ENCODE data around the gene DLGAP1.

DLGAP1 gene

GRCh38 chr18:3645384-3646156, 809.5 kb downstream of the DLGAP1 start:
- intact Hi-C loops (cut with micrococcal nuclease), result no loop called here
- peaks cover 15% of the 10 kb centered on the region for H3K4me1 Mint-ChIP-seq (ENCODE audit: low read depth)
- no peaks in the 10 kb centered on the region for H3K36me3 Mint-ChIP-seq (ENCODE audit: low read depth)
- H3K9me3 Mint-ChIP-seq, result no peaks in the 10 kb centered on the region
- no peak overlapping the region for H3K4me3 Mint-ChIP-seq
- no peak overlapping the region for H3K27ac Mint-ChIP-seq
- H3K27me3 Mint-ChIP-seq, result no peaks in the 10 kb centered on the region

- Mint-ChIP-seq H3K9me3 (no peaks in the 10 kb centered on the region), H3K4me3 (no peak overlapping the region), H3K27ac (no peak overlapping the region), H3K36me3 (ENCODE audit: low read depth) (no peaks in the 10 kb centered on the region), H3K27me3 (no peaks in the 10 kb centered on the region), H3K4me1 (ENCODE audit: low read depth) (peaks cover 6% of the 10 kb centered on the region)
- intact Hi-C loops (cut with micrococcal nuclease), result no loop called here
Observed at GRCh38 chr18:3634250-3634939, 820.7 kb downstream of the DLGAP1 start.

DNA sequence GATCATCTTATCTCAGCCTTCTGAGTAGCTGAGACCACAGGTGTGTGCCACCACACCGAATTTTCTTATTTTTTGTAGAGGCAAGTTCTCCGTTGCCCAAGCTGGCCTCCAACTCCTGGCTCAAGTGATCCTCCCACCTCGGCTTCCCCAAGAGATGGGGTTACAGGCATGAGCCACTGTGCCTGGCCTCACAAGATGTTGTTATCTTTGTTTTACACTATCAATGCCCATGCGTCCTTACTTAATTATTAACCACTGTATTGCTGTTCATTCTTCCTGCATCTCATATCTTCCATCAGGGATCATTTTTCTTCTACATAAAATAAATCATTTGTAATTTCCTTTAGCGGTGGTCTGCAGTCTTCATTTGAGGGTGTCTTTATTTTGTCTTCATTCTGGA, 823.2 kb downstream of the DLGAP1 start:
- Mint-ChIP-seq H3K4me1 (ENCODE audit: low read depth) (peaks cover 6% of the 10 kb centered on the region), H3K9me3 (no peaks in the 10 kb centered on the region), H3K36me3 (ENCODE audit: low read depth) (no peaks in the 10 kb centered on the region), H3K27ac (no peak overlapping the region), H3K27me3 (no peaks in the 10 kb centered on the region), H3K4me3 (no peak overlapping the region)
- intact Hi-C loops (cut with micrococcal nuclease), result no loop called here

DNA sequence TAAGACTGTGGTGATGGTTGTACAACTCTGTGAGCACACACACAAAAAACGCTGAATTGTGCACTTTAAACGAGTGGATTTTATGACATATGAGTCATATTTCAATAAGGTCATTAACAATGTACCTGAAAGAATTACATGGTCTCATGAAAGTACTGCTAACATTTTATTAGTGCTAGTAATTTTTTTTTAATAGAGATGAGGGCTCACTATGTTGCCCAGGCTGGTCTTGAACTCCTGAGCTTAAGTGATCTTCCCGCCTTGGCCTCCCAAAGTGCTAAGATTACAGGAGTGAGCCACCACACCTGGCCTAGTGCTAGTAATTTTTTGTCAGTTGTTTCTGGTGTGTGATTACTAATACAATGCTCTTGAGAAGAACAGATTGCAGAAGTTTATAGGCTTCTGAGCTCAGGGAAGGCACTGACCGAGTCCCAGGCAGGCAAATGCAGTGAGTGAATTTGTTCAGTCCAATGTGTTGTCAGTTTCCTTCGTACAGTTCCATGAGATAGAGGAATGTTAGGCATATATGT, 828.1 kb downstream of the DLGAP1 start:
- peaks cover 23% of the 10 kb centered on the region for H3K4me1 Mint-ChIP-seq (ENCODE audit: low read depth)
- H3K27ac Mint-ChIP-seq, result no peak overlapping the region
- H3K4me3 Mint-ChIP-seq, result no peak overlapping the region
- H3K9me3 Mint-ChIP-seq, result no peaks in the 10 kb centered on the region
- intact Hi-C loops (cut with micrococcal nuclease), result no loop called here
- H3K27me3 Mint-ChIP-seq, result no peaks in the 10 kb centered on the region
- H3K36me3 Mint-ChIP-seq (ENCODE audit: low read depth), result no peaks in the 10 kb centered on the region

GRCh38 chr18:3625742-3626091, 829.4 kb downstream of the DLGAP1 start:
- H3K4me1 Mint-ChIP-seq (ENCODE audit: low read depth), result peaks cover 23% of the 10 kb centered on the region
- H3K9me3 Mint-ChIP-seq, result no peaks in the 10 kb centered on the region
- no peaks in the 10 kb centered on the region for H3K36me3 Mint-ChIP-seq (ENCODE audit: low read depth)
- no peaks in the 10 kb centered on the region for H3K27me3 Mint-ChIP-seq
- intact Hi-C loops (cut with micrococcal nuclease), result no loop called here
- no peak overlapping the region for H3K27ac Mint-ChIP-seq
- no peak overlapping the region for H3K4me3 Mint-ChIP-seq

GRCh38 chr18:3624935-3625741, 830.0 kb downstream of the DLGAP1 start:
- Mint-ChIP-seq H3K27me3 (no peaks in the 10 kb centered on the region), H3K27ac (peak overlapping the region; percentile 60), H3K9me3 (no peaks in the 10 kb centered on the region), H3K36me3 (ENCODE audit: low read depth) (no peaks in the 10 kb centered on the region), H3K4me3 (no peak overlapping the region), H3K4me1 (ENCODE audit: low read depth) (peaks cover 23% of the 10 kb centered on the region)
- intact Hi-C loops (cut with micrococcal nuclease), result no loop called here

- intact Hi-C loops (cut with micrococcal nuclease), result no loop called here
- Mint-ChIP-seq H3K4me1 (ENCODE audit: low read depth) (peaks cover 23% of the 10 kb centered on the region), H3K27ac (peak overlapping the region; percentile 60), H3K4me3 (no peak overlapping the region), H3K9me3 (no peaks in the 10 kb centered on the region), H3K36me3 (ENCODE audit: low read depth) (no peaks in the 10 kb centered on the region), H3K27me3 (no peaks in the 10 kb centered on the region)
Observed at GRCh38 chr18:3624546-3624934, 830.6 kb downstream of the DLGAP1 start.

GRCh38 chr18:3623769-3624545, 831.1 kb downstream of the DLGAP1 start:
- Mint-ChIP-seq H3K36me3 (ENCODE audit: low read depth) (no peaks in the 10 kb centered on the region), H3K4me3 (no peak overlapping the region), H3K9me3 (no peaks in the 10 kb centered on the region), H3K27me3 (no peaks in the 10 kb centered on the region), H3K4me1 (ENCODE audit: low read depth) (peaks cover 23% of the 10 kb centered on the region), H3K27ac (peak overlapping the region; percentile 60)
- intact Hi-C loops (cut with micrococcal nuclease), result no loop called here

- Mint-ChIP-seq H3K4me3 (no peak overlapping the region), H3K9me3 (no peaks in the 10 kb centered on the region), H3K4me1 (ENCODE audit: low read depth) (peaks cover 18% of the 10 kb centered on the region), H3K36me3 (ENCODE audit: low read depth) (no peaks in the 10 kb centered on the region), H3K27me3 (no peaks in the 10 kb centered on the region), H3K27ac (no peak overlapping the region)
- intact Hi-C loops (cut with micrococcal nuclease), result no loop called here
Observed at GRCh38 chr18:3620146-3621119, 834.7 kb downstream of the DLGAP1 start.

- intact Hi-C loops (cut with micrococcal nuclease), result no loop called here
- no peaks in the 10 kb centered on the region for H3K9me3 Mint-ChIP-seq
- no peak overlapping the region for H3K27ac Mint-ChIP-seq
Observed at GRCh38 chr18:3619746-3620145, 835.4 kb downstream of the DLGAP1 start.

DNA sequence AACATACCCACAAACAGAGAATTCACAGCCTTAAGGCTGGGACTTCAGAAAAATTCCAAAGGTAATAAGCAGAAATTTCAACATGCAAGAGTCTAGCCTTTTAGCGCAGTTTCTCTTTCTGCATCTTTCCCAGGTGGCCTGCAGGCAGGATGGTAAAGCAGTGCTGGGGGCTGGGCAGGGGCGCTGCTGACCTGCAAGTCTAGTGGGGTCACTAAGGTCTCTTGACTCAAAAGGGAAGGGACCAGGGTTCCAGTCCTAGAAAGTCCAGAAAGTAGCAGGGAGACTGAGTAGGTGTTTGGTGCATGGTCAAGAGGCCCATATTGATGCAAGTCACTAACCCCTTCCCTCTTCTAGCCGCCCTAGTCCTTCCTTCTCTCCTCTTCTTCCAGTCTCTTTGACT, 835.9 kb downstream of the DLGAP1 start:
- H3K27ac Mint-ChIP-seq, result no peak overlapping the region
- peaks cover 7% of the 10 kb centered on the region for H3K4me1 Mint-ChIP-seq (ENCODE audit: low read depth)
- H3K9me3 Mint-ChIP-seq, result no peaks in the 10 kb centered on the region
- no peaks in the 10 kb centered on the region for H3K36me3 Mint-ChIP-seq (ENCODE audit: low read depth)
- intact Hi-C loops (cut with micrococcal nuclease), result no loop called here
- no peaks in the 10 kb centered on the region for H3K27me3 Mint-ChIP-seq
- no peak overlapping the region for H3K4me3 Mint-ChIP-seq

More at GRCh38 chr18:3619746-3620145, 835.4 kb downstream of the DLGAP1 start:
- Mint-ChIP-seq H3K4me1 (ENCODE audit: low read depth) (peaks cover 12% of the 10 kb centered on the region), H3K36me3 (ENCODE audit: low read depth) (no peaks in the 10 kb centered on the region), H3K4me3 (no peak overlapping the region), H3K27me3 (no peaks in the 10 kb centered on the region)

DNA sequence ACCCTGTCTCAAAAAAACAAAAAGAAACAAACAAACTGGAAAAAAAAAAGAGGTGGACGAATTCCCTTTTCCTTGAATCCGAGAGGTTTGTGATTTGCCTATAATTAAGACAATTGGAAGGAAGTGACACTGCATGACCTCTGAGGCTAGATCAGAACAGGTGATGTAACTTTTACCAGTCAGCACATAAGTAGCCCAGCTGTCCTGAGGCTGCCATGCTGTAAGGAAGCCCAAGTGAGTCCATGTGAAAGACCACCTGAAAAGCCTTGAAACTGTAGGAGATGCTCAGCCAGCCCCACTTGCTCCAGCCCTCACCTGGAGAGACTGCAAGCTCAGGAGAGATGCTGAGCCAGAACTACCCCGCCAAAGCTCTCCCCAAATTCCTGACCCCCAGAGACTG, 838.4 kb downstream of the DLGAP1 start:
- Mint-ChIP-seq H3K4me3 (no peak overlapping the region), H3K27me3 (no peaks in the 10 kb centered on the region), H3K9me3 (no peaks in the 10 kb centered on the region), H3K36me3 (ENCODE audit: low read depth) (no peaks in the 10 kb centered on the region), H3K27ac (no peak overlapping the region), H3K4me1 (ENCODE audit: low read depth) (no peaks in the 10 kb centered on the region)
- intact Hi-C loops (cut with micrococcal nuclease), result no loop called here

- no peaks in the 10 kb centered on the region for H3K27me3 Mint-ChIP-seq
- no peak overlapping the region for H3K4me3 Mint-ChIP-seq
- H3K9me3 Mint-ChIP-seq, result no peaks in the 10 kb centered on the region
- H3K27ac Mint-ChIP-seq, result no peak overlapping the region
- no peaks in the 10 kb centered on the region for H3K36me3 Mint-ChIP-seq (ENCODE audit: low read depth)
- intact Hi-C loops (cut with micrococcal nuclease), result no loop called here
- no peaks in the 10 kb centered on the region for H3K4me1 Mint-ChIP-seq (ENCODE audit: low read depth)
Observed at GRCh38 chr18:3616142-3616541, 839.0 kb downstream of the DLGAP1 start.

Data from dendritic cell treated with granulocyte-macrophage colony-stimulating factor and Interleukin-4, amounts not matched to agents 40 ng/mL and 50 ng/mL, for 4 days (primary cell).